ENCODE data around the gene BRME1.
A peak's percentile ranks its signal among the peaks of the same experiment; 100 is the strongest.

Gene BRME1

DNA sequence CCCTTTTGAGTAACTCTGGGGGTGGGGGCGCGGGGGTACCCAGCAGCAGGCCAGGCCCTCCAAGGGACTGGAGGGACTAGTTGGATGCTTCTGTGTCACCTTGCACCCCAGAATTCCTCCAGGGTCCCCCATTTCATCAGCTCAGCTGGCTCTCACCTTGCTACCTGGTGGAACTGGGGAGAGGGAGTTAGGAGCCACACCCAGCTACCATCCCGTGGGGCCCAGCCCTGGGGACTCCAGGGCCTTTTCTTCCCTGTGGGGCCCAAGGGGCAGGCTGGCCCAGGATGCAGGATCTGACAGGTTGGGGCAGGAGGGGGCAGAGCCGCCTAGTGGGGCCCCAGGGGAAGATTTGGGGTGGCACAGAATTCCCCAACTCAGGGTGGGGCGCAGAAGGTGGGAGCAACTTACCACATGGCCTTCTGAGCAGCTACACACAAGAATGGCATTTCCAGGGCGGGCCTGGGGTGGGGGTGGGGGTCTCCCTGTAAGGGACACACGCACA, 61.7 kb downstream of the BRME1 start:
- DNase-seq (ENCODE audit: low spot score) = no peak

- peak; percentile 72 for DNase-seq (ENCODE audit: low spot score)
Measured at GRCh38 chr19:13843104-13843921, 62.6 kb downstream of the BRME1 start.

GRCh38 chr19:13842291-13843103, 63.4 kb downstream of the BRME1 start:
- peak; percentile 69 for DNase-seq (ENCODE audit: low spot score)

DNA sequence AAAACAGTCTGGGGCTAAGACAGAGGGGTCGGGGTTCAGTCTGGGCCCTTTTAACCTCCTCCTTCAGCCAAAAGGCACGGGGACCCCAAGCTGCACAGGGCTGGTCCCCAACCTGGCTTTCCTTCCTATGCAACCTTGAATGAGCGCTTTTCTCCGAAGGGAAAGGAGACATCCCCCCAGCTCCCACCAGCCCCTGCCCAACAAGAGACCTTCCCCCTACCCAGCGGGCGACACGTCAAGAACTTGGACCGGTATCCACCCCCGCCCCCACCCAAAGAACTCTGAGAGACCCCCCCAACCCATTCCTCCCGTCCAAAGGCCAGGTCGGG, 64.0 kb downstream of the BRME1 start:
- DNase-seq (ENCODE audit: low spot score) = no peak

- no peak for DNase-seq (ENCODE audit: low spot score)
Measured at GRCh38 chr19:13841086-13841961, 64.6 kb downstream of the BRME1 start.

DNA sequence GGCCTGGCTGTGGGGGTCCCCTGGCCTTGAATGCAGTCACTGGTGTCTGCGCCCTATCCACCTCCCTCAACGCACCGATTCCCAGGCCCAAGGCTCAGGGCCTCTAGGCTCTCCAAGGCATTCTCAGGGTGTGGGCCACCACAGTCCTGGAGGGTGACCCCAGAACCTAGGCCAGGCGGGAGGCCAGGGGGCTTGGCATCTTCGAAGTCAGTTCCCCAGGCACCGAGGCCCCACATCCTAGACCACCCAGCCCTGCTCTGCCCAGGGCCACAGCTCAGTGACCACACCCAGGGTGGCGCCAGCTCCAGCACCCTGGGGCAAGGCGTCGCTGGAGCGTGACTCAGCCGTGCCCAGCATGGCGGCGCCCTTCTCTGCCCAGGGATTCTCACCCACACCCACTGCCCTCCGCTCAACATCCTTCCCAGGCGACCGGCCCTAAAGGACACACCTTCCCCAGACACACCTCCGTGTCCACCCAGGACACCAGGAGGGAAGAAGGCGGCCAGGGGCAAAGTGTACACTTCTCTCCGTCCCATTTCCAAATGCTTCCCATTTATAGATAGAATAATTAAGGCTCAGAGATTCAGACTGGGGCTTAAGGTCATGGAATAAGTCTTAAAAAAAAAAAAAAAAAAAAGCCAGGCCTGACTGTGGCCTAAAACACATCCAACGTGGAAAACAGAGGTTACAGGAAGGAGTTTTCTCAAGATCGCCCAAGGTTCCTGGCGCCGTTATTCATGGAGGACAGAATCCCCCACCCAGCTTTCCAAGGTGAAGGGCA, 65.4 kb downstream of the BRME1 start:
- no peak for DNase-seq (ENCODE audit: low spot score)

DNA sequence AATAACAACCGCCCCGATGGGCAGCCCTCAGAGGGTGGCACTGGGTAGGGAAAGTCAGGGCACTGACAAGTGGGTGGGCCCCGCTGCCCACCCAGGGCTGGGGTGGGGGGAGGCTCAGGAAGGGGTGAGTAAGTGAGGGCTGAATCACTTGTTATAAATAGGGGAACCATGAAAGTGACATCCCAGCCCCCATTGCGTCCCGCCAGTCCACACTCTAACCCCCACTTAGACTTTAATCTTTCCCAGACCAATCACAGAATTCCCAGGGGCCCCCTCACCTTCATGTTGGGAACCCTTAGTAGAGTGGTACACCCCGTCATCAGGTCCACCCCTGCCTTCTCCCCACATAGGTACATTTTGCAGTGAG, 66.0 kb downstream of the BRME1 start:
- no peak for DNase-seq (ENCODE audit: low spot score)

DNA sequence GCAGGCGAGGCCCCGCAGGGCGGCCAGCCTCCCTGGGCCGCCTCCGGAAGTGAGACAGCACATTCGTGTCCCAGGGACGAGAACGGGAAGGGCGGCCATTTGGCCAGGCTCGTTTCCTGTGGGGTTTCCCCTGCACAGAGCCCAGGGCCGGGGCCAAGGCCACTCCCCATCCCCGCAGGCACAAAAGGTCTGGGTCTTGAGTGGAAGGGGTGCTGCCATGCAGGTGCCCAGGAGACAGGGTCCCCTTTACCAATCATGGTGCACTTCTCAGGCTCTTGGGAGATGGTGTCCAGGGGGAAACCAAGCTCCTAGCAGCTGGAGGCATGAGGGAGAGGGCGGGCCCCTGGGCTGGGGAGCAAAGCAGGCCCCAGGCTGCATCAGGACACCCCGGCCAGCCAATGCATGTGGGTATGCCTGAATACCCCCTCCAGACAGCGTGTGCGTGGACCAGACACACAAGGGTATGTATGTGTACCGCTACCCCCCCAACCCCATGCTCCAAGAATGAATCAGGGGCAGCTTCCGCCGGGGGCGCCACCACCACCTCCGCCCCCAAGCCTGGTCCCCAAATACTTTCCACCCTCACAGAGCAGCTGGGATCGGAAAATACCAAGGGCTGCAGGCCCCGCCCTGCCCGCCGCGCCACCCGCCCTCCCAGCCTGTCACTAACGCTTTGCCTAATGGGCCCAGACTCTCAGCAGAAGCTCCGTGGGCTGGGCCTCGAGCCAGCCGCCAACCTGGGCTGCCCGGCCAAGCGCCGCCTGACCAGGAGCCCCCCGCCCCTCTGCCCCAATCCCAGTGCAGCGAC, 66.6 kb downstream of the BRME1 start:
- no peak for DNase-seq (ENCODE audit: low spot score)

GRCh38 chr19:13838435-13839129, 67.3 kb downstream of the BRME1 start:
- no peak for DNase-seq (ENCODE audit: low spot score)

DNA sequence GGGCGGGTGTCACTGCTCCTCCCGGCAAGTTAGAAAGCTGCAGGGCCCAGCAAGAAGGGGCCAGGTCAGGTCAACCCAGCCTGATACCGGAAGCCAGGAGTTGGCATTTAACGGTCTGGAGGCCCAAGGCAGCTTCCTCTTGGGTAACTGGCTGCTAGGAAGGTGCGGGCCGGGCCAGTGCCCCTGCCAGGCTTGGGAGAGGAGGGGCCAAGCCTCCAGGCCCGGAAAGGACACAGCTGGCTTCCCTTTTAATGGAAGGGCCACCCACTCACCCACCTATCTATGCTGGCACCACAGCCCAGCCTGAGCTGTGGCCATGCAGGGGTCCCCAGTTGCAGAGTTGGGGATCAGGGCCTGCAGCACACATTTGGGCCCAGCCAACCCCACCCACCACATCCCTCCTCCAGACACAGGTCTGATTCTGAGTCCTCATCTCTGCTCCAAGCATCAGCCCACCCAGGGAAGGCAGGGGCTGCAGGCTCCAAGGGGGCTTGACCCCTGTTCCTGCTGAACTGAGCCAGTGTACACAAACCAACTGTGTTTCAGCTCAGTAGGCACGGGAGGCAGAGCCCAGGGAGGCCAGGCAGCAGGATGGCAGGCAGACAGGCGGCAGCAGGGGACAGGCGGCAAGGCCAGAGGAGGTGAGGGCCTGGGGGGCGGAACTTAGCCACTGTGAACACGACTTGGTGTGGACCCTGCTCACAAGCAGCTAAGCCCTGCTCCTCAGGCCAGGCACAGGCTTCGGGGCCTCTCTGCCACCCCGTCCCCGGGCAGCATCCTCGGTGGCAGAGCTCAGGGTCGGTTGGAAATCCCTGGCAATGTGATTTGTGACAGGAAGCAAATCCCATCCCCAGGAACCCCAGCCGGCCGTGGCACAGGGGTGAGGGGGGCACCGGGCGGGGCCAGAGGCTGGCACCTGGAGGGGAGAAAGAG, 69.9 kb downstream of the BRME1 start:
- no peak for DNase-seq (ENCODE audit: low spot score)

DNA sequence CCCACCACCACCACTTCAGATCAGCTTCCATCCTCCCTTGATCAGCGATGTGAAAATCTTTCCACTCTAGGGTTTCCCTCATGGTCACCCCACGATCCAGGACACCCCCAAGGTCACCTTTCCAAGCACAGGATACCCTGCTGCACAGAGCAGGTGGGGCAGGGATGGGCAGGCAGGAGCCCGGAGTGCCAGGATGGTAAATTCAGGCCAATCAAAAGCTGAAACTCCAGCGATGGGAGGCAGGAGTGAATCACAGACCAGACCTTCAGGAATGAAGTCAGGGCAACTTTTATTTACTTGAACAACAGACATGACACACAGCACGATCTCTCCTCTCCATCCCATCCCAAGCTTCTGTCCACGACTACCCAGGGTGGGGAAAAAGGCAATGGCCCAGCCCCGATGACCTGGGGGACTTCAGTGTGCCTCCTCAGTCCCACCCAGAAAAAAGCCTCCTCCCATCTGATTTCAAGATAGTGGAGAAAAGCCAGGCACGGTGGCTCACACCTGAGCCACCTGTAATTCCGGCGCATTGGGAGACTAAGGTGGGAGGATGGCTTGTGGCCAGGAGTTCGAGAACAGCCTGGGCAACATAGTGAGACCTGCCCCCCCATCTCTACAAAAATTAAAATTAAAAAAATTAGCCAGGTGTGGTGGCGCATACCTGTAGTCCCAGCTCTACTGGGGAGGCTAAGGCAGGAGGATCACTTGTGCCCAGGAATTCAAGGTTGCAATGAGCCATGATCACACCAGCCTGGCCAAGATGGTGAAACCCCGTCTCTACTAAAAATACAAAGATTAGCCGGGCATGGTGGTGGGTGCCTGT, 71.5 kb downstream of the BRME1 start:
- DNase-seq (ENCODE audit: low spot score) = no peak

DNA sequence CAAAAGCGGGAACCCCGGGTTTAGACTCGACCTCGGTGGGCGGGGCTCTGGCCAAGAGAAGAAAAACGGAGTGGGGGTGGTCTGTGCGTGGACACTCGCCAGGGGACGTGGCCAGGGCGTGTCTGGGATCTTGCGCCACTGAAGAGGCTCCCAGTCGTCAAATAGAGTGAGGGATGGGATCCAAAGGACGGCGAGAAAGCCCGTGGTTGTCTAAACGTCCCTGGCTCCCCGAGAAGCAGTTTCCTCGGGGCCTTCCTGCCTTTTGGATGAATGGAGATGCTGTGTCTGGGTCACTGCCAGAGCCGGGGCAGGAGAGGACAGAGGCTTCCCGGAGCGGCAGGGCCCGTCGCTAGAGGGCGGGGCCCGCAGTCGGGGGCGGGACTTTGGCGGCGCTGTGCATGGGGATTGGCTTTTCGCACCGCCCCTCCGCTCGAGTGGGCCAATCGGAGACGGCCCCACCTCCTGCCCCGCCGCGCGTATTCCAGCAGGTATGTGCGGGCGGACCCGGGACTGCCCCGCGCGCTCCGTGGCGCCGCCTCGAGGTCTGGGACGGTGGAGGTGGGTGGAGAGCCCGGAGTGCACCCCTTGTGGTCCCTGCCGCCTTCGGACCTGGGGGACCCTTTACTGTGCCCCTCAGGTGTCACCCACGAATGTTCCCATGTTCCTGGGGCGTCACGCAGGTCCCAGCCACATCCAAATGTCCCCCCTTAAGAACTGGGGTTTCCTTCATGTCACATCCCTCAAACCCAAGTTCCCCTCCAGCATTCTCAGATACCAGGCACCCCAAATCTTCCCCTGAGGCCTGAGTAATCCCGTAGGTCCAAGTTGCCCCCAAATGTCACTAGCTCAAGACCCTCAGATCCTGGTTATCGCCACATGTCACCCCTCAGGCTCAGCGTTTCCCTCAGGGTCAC, 72.3 kb downstream of the BRME1 start:
- DNase-seq (ENCODE audit: low spot score) = peak; percentile 87
